GM19023 (cell line): ENCODE measurements around the gene TMEM161A.
"Not testable (repeated sequence)": the region's sequence is repeated elsewhere in the genome, so short reads cannot be mapped to it uniquely, and the experiment has no call there.

Experiments
- ATAC-seq: cut with Tn5 transposase; IDR thresholded peaks from one replicate; pipeline ENCODE4 v1.9.1; 2021; ENCODE audit warnings: mild to moderate bottlenecking, moderate library complexity; ENCODE audit not compliant: unreplicated experiment

TMEM161A gene

DNA sequence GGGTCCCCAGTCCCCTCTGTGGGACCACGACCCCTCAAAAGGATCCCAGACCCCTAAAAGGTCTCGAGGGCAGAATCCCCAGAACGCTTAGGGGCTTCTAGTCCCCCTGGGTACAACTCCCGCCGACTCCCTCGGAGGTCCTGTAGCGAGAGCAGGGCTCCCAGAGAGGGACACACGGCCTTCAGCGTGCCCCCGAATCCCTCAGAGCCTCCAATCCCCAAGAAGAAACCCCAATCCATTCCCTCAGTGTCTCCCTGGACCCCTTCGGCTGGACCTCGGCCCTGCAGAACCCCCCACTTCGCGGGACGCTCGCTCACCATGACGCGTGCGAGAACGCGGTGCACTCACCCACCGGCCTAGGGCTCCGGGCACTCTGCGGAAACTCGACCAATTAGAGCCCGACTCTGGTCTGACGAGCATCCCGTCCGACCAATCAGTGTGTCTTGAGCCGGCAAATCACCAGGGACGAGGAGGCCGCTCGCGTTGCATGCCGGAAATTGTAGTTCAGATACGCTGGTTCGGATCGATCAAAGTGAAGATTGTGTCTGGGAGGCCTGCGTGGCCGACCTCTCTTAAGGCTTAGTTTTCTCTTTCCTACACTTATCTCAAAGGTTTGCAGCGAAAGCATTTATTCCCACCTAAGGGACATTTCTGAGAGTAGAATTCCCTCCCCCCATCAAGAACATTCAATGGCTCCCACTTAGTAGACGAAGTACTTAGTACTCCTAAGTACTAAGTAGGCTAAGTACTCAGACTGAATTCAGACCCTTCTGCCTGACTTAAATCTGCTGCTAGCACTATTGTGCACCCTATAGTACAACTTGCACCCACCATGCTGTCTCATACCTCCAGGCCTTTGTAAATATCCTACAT, at the start of gene TMEM161A:
Gene TMEM161A, minus strand, starts transcription at position 370 of the 873 bp plus-strand sequence. Its CDS starts 50 bp downstream, at position 320.
- ATAC-seq: peak; percentile 99

GRCh38 chr19:19186742-19187141, 48.5 kb upstream of the TMEM161A start:
- no peak for ATAC-seq

- no peak for ATAC-seq
These were observed 47.8 kb upstream of the TMEM161A start for GRCh38 chr19:19185853-19186740.

DNA sequence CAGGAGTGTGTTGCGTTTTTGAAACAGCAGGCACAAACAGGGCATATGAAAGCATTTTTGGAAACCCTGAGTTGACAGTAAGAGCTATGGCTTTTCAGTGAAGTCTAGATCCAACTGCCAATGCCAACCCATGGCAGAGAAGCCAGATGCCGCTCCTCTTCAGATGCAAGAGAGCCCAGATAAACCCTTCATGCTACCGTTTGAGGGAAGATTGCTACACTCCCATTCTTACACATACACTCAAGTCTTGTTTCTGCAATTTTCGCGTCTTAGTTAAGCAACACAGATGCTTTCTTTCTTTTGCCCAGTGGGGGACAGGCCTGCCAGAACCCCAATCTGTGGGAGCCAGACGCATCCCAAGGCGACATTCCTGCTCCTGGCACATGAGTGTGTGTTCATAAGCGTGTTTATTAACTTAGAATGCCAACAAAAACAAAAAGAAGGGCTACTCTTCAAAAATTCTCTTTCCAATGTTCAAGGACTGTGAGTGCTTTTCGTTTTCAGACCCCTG, 43.3 kb upstream of the TMEM161A start:
- ATAC-seq: no peak

DNA sequence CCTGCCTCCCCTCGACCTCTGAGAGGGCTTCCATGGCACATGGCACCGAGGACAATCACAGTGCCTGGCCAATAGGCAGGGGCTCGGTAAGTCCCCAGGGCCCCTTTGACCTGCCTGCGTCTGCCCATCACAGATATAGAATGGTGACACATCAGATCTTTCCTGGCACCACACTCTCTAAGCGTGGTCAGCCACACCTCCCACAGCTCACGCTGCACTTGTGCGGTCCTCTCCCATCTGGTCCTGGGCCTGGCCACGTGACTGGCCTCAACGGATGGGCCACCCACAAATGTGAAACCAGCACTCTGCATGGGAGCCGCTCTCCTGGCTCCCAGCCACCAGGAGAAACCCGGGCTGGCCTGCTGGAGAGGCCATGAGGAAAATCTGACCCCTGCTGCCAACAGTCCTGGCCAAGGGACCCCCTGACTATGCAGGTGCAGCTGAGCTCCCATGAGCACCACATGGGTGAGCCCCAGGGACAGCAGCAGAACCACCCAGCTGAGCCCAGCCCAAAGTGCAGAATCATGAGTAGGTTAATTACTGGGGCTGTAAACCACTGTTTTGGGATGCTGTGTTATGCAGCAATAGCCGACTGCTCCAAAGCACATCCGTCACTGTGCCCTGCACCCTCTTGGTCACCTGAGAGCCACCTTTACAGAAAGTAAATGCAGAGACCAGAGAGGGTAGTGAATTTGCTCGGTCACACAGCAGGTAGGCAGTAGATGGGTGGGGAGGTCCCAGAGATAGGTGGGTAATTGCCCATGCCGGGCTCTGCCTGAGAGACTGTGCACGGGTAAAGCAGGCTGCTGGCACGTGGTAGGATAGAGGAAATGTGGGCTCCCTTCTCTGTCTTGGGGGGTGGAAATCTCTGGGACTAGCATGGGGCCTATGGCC, 41.5 kb upstream of the TMEM161A start:
- no peak for ATAC-seq

GRCh38 chr19:19176950-19177349, 38.7 kb upstream of the TMEM161A start:
- ATAC-seq: no peak

DNA sequence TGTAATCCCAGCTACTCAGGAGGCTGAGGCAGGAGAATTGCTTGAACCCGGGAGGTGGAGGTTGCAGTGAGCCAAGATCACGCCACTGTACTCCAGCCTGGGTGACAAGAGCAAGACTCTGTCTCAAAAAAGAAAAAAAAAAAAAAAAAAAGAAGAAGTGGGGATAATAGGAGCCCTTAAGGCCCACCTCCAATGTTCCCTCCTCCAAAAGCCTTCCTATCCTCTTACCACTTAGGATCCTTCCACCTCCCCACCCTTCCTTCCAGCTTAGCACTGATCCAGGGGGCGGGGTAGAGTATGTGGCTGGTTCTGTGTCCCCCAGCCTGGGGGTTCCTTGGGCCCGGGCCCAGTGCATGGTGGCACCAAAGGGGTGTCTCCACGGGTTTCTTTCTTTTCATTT, 35.0 kb upstream of the TMEM161A start:
- not testable (repeated sequence) for ATAC-seq

GRCh38 chr19:19171821-19172532, 33.7 kb upstream of the TMEM161A start:
- no peak for ATAC-seq

DNA sequence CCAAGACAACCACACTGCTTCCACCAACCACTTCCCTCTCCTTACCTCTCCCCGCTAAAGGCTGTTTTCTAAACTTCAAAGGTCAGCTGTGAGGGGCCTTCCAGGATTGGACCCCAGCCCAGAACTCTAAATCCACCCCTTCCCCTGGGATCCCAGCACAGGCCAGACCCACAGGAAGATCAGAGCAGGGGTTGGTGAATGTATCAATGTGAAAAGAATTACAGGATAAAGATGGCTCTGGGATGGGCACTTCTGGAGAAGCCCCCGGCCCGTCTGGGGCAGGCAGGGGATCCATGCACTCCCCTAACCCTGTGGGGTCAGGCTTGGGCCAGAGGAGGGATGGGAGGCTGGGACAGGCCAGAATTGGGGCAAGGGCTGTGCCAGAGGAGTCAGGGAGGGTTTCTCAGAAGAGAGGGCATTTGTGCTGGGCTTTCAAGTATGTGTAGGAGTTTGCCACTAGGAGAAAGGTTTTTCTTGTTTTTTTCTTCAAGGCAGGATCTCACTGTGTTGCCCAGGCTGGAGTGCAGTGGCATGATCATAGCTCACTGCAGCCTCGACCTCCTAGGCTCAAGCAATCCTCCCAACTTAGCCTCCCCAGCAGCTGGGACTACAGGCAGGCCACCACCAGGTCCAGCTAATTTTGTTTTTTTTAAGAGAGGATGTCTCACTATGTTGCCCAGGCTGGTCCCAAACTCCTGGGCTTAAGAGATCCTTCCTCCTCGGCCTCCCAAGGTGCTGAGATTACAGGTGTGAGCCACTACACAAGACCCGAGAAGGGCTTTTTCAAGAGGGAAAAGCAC, 32.8 kb upstream of the TMEM161A start:
- ATAC-seq: no peak

GRCh38 chr19:19170053-19170872, 32.0 kb upstream of the TMEM161A start, which contains the start of gene MEF2B:
Gene MEF2B (minus strand): TSS chr19:19170263. CDS start chr19:19150735, 19,528 bp downstream.
- ATAC-seq: peak; percentile 89

- peak; percentile 5 for ATAC-seq
These were observed 31.2 kb upstream of the TMEM161A start for GRCh38 chr19:19169236-19170052.

DNA sequence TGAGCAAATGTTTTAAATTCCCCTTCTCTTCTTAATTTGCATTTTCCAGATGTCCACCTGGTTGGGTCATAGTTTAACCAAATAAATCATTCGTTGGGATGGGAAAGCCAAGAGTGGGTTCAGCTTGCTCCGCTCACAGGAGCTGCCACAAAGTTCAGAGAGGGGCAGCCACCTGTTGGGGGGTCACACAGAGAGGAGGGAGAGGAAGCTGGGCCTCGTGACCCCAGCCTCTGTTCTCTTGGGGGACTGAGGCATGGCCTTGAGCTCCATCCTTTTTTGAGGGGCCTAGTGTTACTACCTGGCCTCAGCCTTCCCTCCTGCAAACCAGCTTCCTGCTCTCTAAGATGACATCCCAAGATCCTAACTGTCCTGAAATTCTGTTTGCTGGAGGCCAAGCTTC, 29.3 kb upstream of the TMEM161A start:
- no peak for ATAC-seq

DNA sequence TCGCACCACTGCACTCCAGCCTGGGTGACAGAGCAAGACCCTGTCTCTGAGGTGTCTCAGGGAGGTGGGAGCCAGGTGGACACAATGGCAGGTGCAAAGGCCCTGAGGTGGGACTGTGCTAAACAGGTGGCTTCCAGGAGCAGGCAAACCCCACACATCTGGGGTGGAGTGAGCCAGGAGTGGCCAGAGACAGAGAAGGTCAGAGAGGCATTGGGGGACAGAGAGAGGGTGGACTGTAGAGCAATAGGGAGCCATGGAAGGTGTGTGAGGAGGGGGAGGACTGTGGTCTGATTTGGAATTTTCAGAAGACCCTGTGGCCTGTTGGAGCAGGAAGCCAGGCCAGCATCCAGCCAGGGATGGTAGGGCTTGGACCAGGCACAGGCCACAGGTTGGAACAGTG, 27.1 kb upstream of the TMEM161A start:
- no peak for ATAC-seq

GRCh38 chr19:19162495-19162894, 24.2 kb upstream of the TMEM161A start:
- ATAC-seq: no peak

GRCh38 chr19:19160461-19161035, 22.3 kb upstream of the TMEM161A start:
- no peak for ATAC-seq

- no peak for ATAC-seq
These were observed 21.3 kb upstream of the TMEM161A start for GRCh38 chr19:19159534-19159933.

DNA sequence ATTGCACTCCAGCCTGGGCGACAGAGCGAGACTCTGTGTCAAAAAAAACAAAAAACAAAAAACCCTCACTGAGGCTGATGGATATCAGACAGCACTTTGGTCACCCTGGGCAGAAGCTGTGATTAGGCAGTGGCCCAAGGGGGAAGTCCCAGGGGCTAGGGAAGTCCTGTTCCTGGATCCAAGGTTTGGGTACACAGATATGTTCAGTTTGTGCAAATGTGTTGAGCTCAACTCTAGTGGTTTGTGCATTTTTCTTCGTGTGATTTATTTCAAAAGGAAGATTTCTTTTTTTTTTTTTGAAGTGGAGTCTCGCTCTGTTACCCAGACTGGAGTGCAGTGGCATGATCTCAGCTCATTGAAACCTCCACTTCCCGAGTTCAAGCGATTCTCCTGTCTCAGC, 19.5 kb upstream of the TMEM161A start:
- ATAC-seq: no peak
